Epithelial cell of proximal tubule (primary cell): ENCODE data around the gene TFAP2A. TPM values are rescaled to one million over a fixed set of nuclear protein-coding genes. Genes with fewer than 3 reads are reported as not detected.

Source experiments
- DNase-seq: peaks from one replicate; pipeline ENCODE4 v3.0.0-alpha.2; 2011; ENCODE audit warnings: low read depth
- H3K4me3 ChIP-seq: 2 replicates; pipeline ENCODE4 v1.5.1; 2011; ENCODE audit warnings: low read depth, mild to moderate bottlenecking, low read length
- CTCF ChIP-seq: conservative IDR thresholded peaks from 2 replicates; pipeline ENCODE4 v1.5.1; 2012; ENCODE audit warnings: low read depth, mild to moderate bottlenecking, low read length
- total RNA-seq: library from RNA; depleted of rRNA; stranded (reverse); fragments of >200 nt; gene quantifications from 2 replicates; pipeline ENCODE4 v1.2.3, GENCODE V29; 2015

TFAP2A gene
- total RNA-seq, 1 donor from 2014 or later, result 17.8 TPM

- peak overlapping the region; percentile 62 for H3K4me3 ChIP-seq
- peak; percentile 50 for TF ChIP-seq CTCF
- DNase-seq, result peak; percentile 50
These were observed 10.6 kb downstream of the TFAP2A start for GRCh38 chr6:10404107-10404798.

DNA sequence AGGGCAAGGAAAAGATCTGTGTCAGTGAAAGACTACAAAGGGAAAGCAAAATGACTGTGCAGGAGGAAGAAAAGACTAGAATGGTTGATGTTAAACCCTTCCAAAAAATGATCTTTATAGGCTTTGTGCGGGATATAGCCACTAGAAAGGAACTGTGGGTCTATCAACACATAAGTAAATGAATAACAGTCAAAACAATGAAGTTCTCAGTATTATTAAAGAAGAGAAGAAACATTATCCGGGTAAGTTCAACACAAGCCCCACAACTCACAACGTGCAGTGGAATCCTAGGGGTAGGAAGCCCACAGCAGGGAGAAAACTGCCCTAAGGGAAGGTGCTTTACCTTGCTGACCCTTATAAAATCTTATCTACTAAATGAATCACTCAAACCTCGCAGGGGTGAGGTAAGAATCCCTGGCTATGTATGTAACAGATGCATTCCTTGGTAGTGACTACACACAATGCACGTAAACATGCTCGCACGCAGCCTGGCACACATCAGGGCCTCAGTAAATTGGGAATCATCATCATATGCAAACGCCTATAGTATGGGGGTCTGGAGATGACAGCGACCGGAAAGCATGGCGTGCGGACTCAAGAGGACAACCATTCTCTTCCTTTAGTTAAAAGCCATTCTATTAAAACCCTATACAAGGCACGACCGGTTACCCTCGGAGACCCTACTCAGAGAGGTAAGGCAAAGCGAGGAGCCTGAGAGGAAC, 11.3 kb downstream of the TFAP2A start:
- H3K4me3 ChIP-seq, result peak overlapping the region; percentile 59
- TF ChIP-seq CTCF, result no peak
- peak; percentile 41 for DNase-seq

- H3K4me3 ChIP-seq, result no peak overlapping the region
- DNase-seq, result no peak
- no peak for TF ChIP-seq CTCF
These were observed 12.1 kb downstream of the TFAP2A start for GRCh38 chr6:10402648-10403311.

GRCh38 chr6:10401632-10402223, 13.1 kb downstream of the TFAP2A start:
- DNase-seq, result no peak
- no peak for TF ChIP-seq CTCF

GRCh38 chr6:10401004-10401536, 13.8 kb downstream of the TFAP2A start:
- H3K4me3 ChIP-seq, result no peak overlapping the region
- no peak for TF ChIP-seq CTCF
- DNase-seq, result no peak

More at GRCh38 chr6:10401632-10402223, 13.1 kb downstream of the TFAP2A start:
- H3K4me3 ChIP-seq, result no peak overlapping the region

DNA sequence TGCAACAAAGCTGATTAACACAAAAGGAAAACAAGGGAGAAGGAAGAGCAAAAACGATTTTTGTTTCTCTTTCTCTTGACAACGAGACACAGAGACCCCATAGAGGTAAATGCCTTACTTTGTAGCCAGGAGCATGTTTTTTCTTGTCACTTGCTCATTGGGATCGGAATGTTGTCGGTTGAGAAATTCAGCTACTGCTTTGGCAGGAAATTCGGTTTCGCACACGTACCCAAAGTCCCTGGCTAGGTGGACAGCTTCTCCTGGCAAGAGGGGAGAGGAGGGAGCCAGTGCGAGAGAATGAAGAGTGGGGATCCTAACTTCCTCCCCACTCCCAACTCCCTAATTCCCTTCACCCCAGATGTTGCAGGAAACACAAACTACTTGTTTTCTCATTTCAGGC, 14.5 kb downstream of the TFAP2A start:
- H3K4me3 ChIP-seq, result no peak overlapping the region
- no peak for TF ChIP-seq CTCF
- DNase-seq, result no peak
